Ishikawa (cell line): ENCODE measurements around the gene ACOXL.

Source experiments
- CEBPB ChIP-seq: IDR thresholded peaks from 2 replicates; pipeline ENCODE4 v1.6.1; 2012
- CREB1 ChIP-seq: IDR thresholded peaks from 2 replicates; pipeline ENCODE4 v1.6.1; 2012; ENCODE audit warnings: low read depth
- EGR1 ChIP-seq: IDR thresholded peaks from 2 replicates; pipeline ENCODE4 v1.6.1; 2012
- EP300 ChIP-seq: IDR thresholded peaks from 2 replicates; pipeline ENCODE4 v1.6.1; 2012; ENCODE audit warnings: borderline replicate concordance
- FOXM1 ChIP-seq: IDR thresholded peaks from 2 replicates; pipeline ENCODE4 v1.6.1; 2012; ENCODE audit warnings: low read depth, borderline replicate concordance
- NFIC ChIP-seq: IDR thresholded peaks from 2 replicates; pipeline ENCODE4 v1.6.1; 2012
- RAD21 ChIP-seq: IDR thresholded peaks from 2 replicates; pipeline ENCODE4 v1.6.1; 2012; ENCODE audit warnings: low read depth
- REST ChIP-seq: IDR thresholded peaks from 2 replicates; pipeline ENCODE4 v1.6.1; 2012; ENCODE audit warnings: low read depth, mild to moderate bottlenecking
- TAF1 ChIP-seq: IDR thresholded peaks from 2 replicates; pipeline ENCODE4 v1.6.1; 2012; ENCODE audit warnings: low read depth, mild to moderate bottlenecking
- TCF12 ChIP-seq: IDR thresholded peaks from 2 replicates; pipeline ENCODE4 v1.6.1; 2012; ENCODE audit warnings: low read depth
- TEAD4 ChIP-seq: IDR thresholded peaks from 2 replicates; pipeline ENCODE4 v1.6.1; 2012
- YY1 ChIP-seq: IDR thresholded peaks from 2 replicates; pipeline ENCODE4 v1.6.1; 2012; ENCODE audit warnings: low read depth
- ZBTB7A ChIP-seq: IDR thresholded peaks from 2 replicates; pipeline ENCODE4 v1.6.1; 2012; ENCODE audit warnings: low read depth
- TF ChIP-seq, protein P1 (sequence below): IDR thresholded peaks from 2 replicates; pipeline ENCODE4 v1.6.1; 2012
- TF ChIP-seq, protein P2 (sequence below): IDR thresholded peaks from 2 replicates; pipeline ENCODE4 v1.6.1; 2012

The ACOXL gene

DNA sequence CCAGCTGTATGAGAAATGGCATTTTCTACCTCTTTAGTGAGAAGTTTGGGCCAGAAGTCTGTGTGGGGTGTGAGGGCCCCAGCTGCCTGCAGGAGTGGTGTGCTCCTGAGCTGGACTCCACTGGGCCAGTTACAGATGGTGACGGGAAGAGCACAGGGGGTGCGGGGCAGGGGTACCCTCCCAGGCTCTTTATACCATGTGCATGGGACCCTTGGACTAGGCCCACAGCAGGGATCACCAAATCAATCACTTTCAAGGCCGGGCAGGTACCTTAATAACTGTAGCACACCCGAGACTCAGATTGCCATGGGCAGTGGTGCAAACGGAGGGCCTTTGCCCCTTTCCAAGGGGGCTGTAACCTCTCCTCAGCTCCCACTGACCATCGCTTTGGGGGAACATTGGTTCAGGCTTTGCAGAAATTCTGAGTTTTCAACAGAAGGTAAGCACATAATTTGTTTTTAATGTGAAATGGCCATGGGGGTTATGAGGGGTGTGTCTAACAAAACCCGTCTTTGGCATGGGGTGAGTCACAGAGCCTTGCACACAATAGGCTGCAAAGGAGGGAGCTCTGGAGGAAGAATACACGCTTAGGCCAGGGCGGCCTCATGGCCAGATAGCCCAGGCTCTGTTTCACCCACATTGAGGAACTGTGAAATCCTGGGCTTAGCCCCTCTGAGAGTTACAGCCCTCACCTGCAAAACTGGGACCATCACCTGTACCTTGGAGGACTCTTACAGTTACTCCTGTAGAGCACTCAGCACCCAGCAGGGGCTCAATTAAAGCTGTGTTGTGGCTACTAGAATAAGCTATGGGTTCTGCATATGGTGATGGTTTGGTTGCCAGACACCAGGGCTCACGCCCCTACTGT, 247.3 kb downstream of the ACOXL start:
- TF ChIP-seq FOXM1, result no peak
- TF ChIP-seq TEAD4, result no peak
- no peak for TF ChIP-seq TCF12
- TF ChIP-seq NFIC, result no peak
- no peak for TF ChIP-seq YY1
- no peak for TF ChIP-seq CREB1
- no peak for TF ChIP-seq EP300
- no peak for TF ChIP-seq EGR1
- TF ChIP-seq REST, result no peak
- TF ChIP-seq, protein P1, sequence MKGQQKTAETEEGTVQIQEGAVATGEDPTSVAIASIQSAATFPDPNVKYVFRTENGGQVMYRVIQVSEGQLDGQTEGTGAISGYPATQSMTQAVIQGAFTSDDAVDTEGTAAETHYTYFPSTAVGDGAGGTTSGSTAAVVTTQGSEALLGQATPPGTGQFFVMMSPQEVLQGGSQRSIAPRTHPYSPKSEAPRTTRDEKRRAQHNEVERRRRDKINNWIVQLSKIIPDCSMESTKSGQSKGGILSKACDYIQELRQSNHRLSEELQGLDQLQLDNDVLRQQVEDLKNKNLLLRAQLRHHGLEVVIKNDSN, result no peak
- TF ChIP-seq, protein P2, sequence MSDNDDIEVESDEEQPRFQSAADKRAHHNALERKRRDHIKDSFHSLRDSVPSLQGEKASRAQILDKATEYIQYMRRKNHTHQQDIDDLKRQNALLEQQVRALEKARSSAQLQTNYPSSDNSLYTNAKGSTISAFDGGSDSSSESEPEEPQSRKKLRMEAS, result no peak
- TF ChIP-seq TAF1, result no peak
- TF ChIP-seq ZBTB7A, result no peak
- TF ChIP-seq CEBPB, result no peak
- no peak for TF ChIP-seq RAD21

GRCh38 chr2:110980339-110981062, 248.1 kb downstream of the ACOXL start:
- TF ChIP-seq EGR1 (no peak), TEAD4 (no peak), YY1 (no peak), RAD21 (no peak), CEBPB (no peak)
- TF ChIP-seq, protein P2, result no peak
- TF ChIP-seq, protein P1, result no peak

- TF ChIP-seq CREB1 (no peak), YY1 (no peak), RAD21 (no peak), EP300 (no peak), TAF1 (no peak)
- TF ChIP-seq, protein P2, result no peak
Measured at GRCh38 chr2:110983133-110983532, 250.8 kb downstream of the ACOXL start.

- TF ChIP-seq, protein P1, result no peak
- TF ChIP-seq CREB1 (no peak), FOXM1 (no peak), EGR1 (no peak), REST (no peak), NFIC (no peak), RAD21 (no peak), YY1 (no peak), TEAD4 (no peak), TAF1 (no peak), EP300 (no peak), ZBTB7A (no peak), CEBPB (no peak), TCF12 (no peak)
- TF ChIP-seq, protein P2, result no peak
Measured at GRCh38 chr2:110984694-110985490, 252.5 kb downstream of the ACOXL start.
